Endothelial cell of umbilical vein (primary cell): ENCODE data around the gene LAMC2. TPM values are rescaled to one million over a fixed set of nuclear protein-coding genes. Genes with fewer than 3 reads are reported as not detected.

ENCODE experiments used
- BruUV-seq: library from RNA; stranded (reverse); fragments of 400-500 nt; replicated peaks from 2 replicates; lab custom pipeline; 2021; lab: Mats Ljungman, UMichigan
- CTCF ChIA-PET: fragments of 300-600, 350-600 bp; sonication (Branson Sonifier 250); formaldehyde crosslinking; loops from one replicate; lab custom pipeline; 2021; ENCODE audit warnings: antibody characterized with exemption, inconsistent platforms; lab: Charles Lee
- POLR2A ChIA-PET: fragments of 300-600, 350-600 bp; sonication (Branson Sonifier 250); formaldehyde crosslinking; loops from one replicate; lab custom pipeline; 2021; ENCODE audit warnings: antibody characterized with exemption, inconsistent platforms; lab: Charles Lee
- DNase-seq: peaks from one replicate; pipeline ENCODE4 v3.0.0-alpha.2; 2011; ENCODE audit warnings: low read depth, low spot score
- FAIRE-seq: peaks from 2 replicates; lab custom pipeline; 2011; peaks lifted over from hg19 to GRCh38; lab: Jason Lieb, UNC
- H2AFZ ChIP-seq: 2 replicates; pipeline ENCODE4 v1.6.0; 2012; ENCODE audit warnings: low read depth, low read length, control low read depth, inconsistent platforms
- H3K27ac ChIP-seq: 2 replicates; pipeline ENCODE4 v1.5.1; 2011; ENCODE audit warnings: low read depth, mild to moderate bottlenecking, control low read depth, low read length, moderate library complexity; ENCODE audit not compliant: insufficient read depth
- H3K27me3 ChIP-seq, 2 experiments: 2 replicates each; pipeline versions ENCODE4 v1.6.0 to v1.6.1; 2011; ENCODE audit warnings: low read length in 2 of 2, mixed read lengths in 1 of 2; ENCODE audit not compliant: control insufficient read depth in 2 of 2, insufficient read depth in 2 of 2
- H3K36me3 ChIP-seq, 2 experiments: 2 replicates in 1 of 2; 3 replicates in 1 of 2; pipeline ENCODE4 v1.5.1; 2011; ENCODE audit warnings: low read length in 2 of 2, mild to moderate bottlenecking in 1 of 2, moderate library complexity in 1 of 2; ENCODE audit not compliant: control insufficient read depth in 2 of 2, insufficient read depth in 2 of 2; ENCODE audit errors: extremely low read depth in 1 of 2
- H3K4me1 ChIP-seq: 3 replicates; pipeline ENCODE4 v1.5.1; 2011; ENCODE audit warnings: mild to moderate bottlenecking, low read length; ENCODE audit not compliant: control insufficient read depth, insufficient read depth; ENCODE audit errors: extremely low read depth
- H3K4me2 ChIP-seq: 2 replicates; pipeline ENCODE4 v1.6.1; 2011; ENCODE audit warnings: low read length, control low read depth, mixed read lengths; ENCODE audit not compliant: insufficient read depth
- H3K4me3 ChIP-seq, 3 experiments: fragments of 200-600 bp in 1 of 3; sonication (generic), shearing (Covaris generic) in 1 of 3; replicated peaks in 1 of 3; 2 replicates each; pipeline ENCODE4 v1.5.1; 2011 to 2016; ENCODE audit warnings: control low read depth in 3 of 3, low read length in 3 of 3, mild to moderate bottlenecking in 2 of 3, inconsistent platforms in 1 of 3, low read depth in 1 of 3, moderate library complexity in 1 of 3; ENCODE audit not compliant: insufficient read depth in 1 of 3
- H3K79me2 ChIP-seq: 2 replicates; pipeline ENCODE4 v1.6.0; 2012; ENCODE audit warnings: low read length, inconsistent platforms; ENCODE audit not compliant: control insufficient read depth, insufficient read depth
- H3K9ac ChIP-seq: replicated peaks from 2 replicates; pipeline ENCODE3; 2011; ENCODE audit warnings: low read length, control low read depth; ENCODE audit not compliant: insufficient read depth; ENCODE audit errors: extremely low read depth
- H3K9me1 ChIP-seq: replicated peaks from 3 replicates; pipeline ENCODE4 v1.6.0; 2011; ENCODE audit warnings: mild to moderate bottlenecking, low read length; ENCODE audit not compliant: control insufficient read depth, insufficient read depth; ENCODE audit errors: extremely low read depth
- H3K9me3 ChIP-seq: replicated peaks from 2 replicates; pipeline ENCODE4 v1.5.1; 2012; ENCODE audit warnings: low read length, inconsistent platforms; ENCODE audit not compliant: control insufficient read depth, insufficient read depth
- H4K20me1 ChIP-seq: replicated peaks from 2 replicates; pipeline ENCODE3; 2011; ENCODE audit warnings: mild to moderate bottlenecking, low read length; ENCODE audit not compliant: control insufficient read depth, insufficient read depth; ENCODE audit errors: extremely low read depth
- CTCF ChIP-seq, 2 donors: IDR thresholded peaks; 1 replicate in 1 of 2; 2 replicates in 1 of 2; pipeline ENCODE4 v1.5.1; 2011; ENCODE audit warnings: low read length in 2 of 2, mild to moderate bottlenecking in 2 of 2, moderate library complexity in 2 of 2, control low read depth in 1 of 2, inconsistent platforms in 1 of 2, low read depth in 1 of 2; ENCODE audit not compliant: insufficient read depth in 1 of 2; ENCODE audit errors: extremely low read depth in 1 of 2
- EZH2 ChIP-seq: IDR thresholded peaks from 2 replicates; pipeline ENCODE4 v1.6.1; 2012; ENCODE audit warnings: borderline replicate concordance, low read depth, mild to moderate bottlenecking, moderate library complexity, low read length, inconsistent platforms; ENCODE audit not compliant: severe bottlenecking
- FOS ChIP-seq: IDR thresholded peaks from 2 replicates; pipeline ENCODE4 v1.6.1; 2011; ENCODE audit warnings: mild to moderate bottlenecking, low read length, moderate library complexity, borderline replicate concordance; ENCODE audit not compliant: insufficient read depth
- GATA2 ChIP-seq: IDR thresholded peaks from 2 replicates; pipeline ENCODE4 v1.7.0; 2011; ENCODE audit warnings: low read depth, mild to moderate bottlenecking, moderate library complexity, mixed read lengths, low read length; ENCODE audit not compliant: insufficient read length, insufficient read depth
- JUN ChIP-seq: IDR thresholded peaks from 2 replicates; pipeline ENCODE4 v1.6.1; 2011; ENCODE audit warnings: borderline replicate concordance, low read depth; ENCODE audit not compliant: insufficient read length, insufficient read depth
- MAX ChIP-seq: IDR thresholded peaks from 2 replicates; pipeline ENCODE4 v1.6.1; 2011; ENCODE audit not compliant: insufficient read depth, insufficient read length
- MYC ChIP-seq: IDR thresholded peaks from one replicate; pipeline ENCODE4 v1.6.1; 2011; ENCODE audit warnings: mild to moderate bottlenecking, low read depth, low read length
- POLR2A ChIP-seq: IDR thresholded peaks from 2 replicates; pipeline ENCODE4 v1.6.1; 2012; ENCODE audit warnings: low read depth, mild to moderate bottlenecking, control low read depth, low read length
- POLR2AphosphoS5 ChIP-seq: IDR thresholded peaks from 2 replicates; pipeline ENCODE4 v1.6.1; 2012; ENCODE audit warnings: low read depth, mild to moderate bottlenecking, control low read depth, low read length, moderate library complexity; ENCODE audit not compliant: insufficient read depth
- dilution Hi-C: fragments of 300-500 bp; cut with MboI; formaldehyde crosslinking; loops from one replicate; pipeline ENCODE4 v1.15.0; 2019; ENCODE audit warnings: low sequenced_read_pairs; ENCODE audit not compliant: extremely low pct_ligation_motif_present
- intact Hi-C: fragments of 100-400 bp; cut with micrococcal nuclease; formaldehyde crosslinking; loops from one replicate; pipeline ENCODE4 v1.10.0; 2022
- polyA plus RNA-seq, 4 experiments: library from polyadenylated mRNA; depleted of rRNA in 3 of 4; stranded (reverse) in 3 of 4; unstranded in 1 of 4; fragments of >200 nt; gene quantifications; 2 replicates each; pipeline versions ENCODE4 v1.2.1 to v1.2.3, GENCODE V29; 2011 to 2012; ENCODE audit warnings: missing spikeins in 1 of 4
- total RNA-seq: library from RNA; stranded (reverse); gene quantifications from 2 replicates; pipeline ENCODE4 v1.2.3, GENCODE V29; 2021

LAMC2 gene
- total and polyA plus RNA-seq, 2 donors (not counting 3 experiments of a cell fraction or from before 2014, with no cell fraction given): 0.23 to 0.82 TPM

GRCh38 chr1:183203094-183203493 is 17.0 kb downstream of the LAMC2 start:
- FAIRE-seq: no peak
- CTCF ChIA-PET: interaction anchor here (1.4 to 3.1 kb wide), 5 partner anchors 8 to 64 kb away, joined by 3 to 16 read pairs (median 4); no protein-coding TSS in a partner anchor
- BruUV-seq: no TSS peak

DNA sequence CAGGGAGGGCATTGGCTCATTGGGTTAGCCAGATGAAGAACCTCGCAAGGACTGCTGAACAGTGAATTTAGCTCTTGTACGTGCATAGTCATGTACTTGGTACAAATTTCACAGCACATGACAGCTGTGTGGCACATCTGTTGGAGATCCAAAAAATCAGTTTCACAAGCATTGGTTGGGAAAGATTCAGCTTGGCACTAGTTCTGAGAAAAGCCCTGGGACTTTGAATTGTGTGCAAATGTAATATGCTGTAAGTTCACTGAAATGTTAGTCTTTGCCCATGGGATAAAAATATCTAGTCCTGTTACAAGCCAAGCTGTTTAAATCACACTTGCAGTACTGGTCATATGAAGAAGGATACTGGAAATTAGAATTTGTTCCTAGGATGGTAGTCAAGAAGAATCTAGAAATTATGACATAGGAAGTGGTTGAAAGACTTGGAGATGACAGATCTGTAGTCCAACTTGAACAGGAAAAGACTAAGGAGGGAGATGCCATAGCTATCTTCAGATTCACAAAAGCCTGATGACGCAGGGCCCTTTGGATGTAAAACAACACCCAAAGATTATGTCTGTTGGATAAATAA is 19.2 kb downstream of the LAMC2 start:
- DNase-seq: no peak
- intact Hi-C loops (no loop called here), dilution Hi-C loops (no loop called here)
- H3K9me3 ChIP-seq: no peaks in the 10 kb centered on the region
- H2AFZ ChIP-seq: no peak overlapping the region
- ChIA-PET CTCF (interaction anchor here (1.6 to 3.1 kb wide), 3 partner anchors 14 to 239 kb away, joined by 4 to 16 read pairs (median 9); no protein-coding TSS in a partner anchor), POLR2A (no interaction called here)
- H3K27me3 ChIP-seq: no peaks in the 10 kb centered on the region
- no peak for FAIRE-seq
- TF ChIP-seq POLR2A: no peak
- TF ChIP-seq FOS: no peak
- no peak for TF ChIP-seq CTCF (IDR thresholded peaks at IDR 0.05; ENCODE audit: extremely low read depth in 1 of 2, insufficient read depth in 1 of 2, low read depth in 1 of 2, low read length in 2 of 2)
- no peak for TF ChIP-seq MYC
- TF ChIP-seq JUN: no peak
- no peak for TF ChIP-seq POLR2AphosphoS5
- TF ChIP-seq EZH2: no peak
- TF ChIP-seq MAX: no peak
- TF ChIP-seq GATA2: no peak
- BruUV-seq: no TSS peak
- no peaks in the 10 kb centered on the region for H3K4me1 ChIP-seq
- no peak overlapping the region for H3K4me3 ChIP-seq
- no peaks in the 10 kb centered on the region for H3K79me2 ChIP-seq
- H4K20me1 ChIP-seq: no peaks in the 10 kb centered on the region
- H3K4me2 ChIP-seq: no peak overlapping the region
- no peaks in the 10 kb centered on the region for H3K36me3 ChIP-seq
- H3K27ac ChIP-seq: no peak overlapping the region
- no peak overlapping the region for H3K9ac ChIP-seq
- no peaks in the 10 kb centered on the region for H3K9me1 ChIP-seq

More at GRCh38 chr1:183203094-183203493, 17.0 kb downstream of the LAMC2 start:
- H3K27ac ChIP-seq: no peak overlapping the region
- no peaks in the 10 kb centered on the region for H3K9me1 ChIP-seq
- no peak overlapping the region for H3K4me3 ChIP-seq
- TF ChIP-seq FOS (no peak), MAX (no peak), GATA2 (no peak), EZH2 (no peak), POLR2A (no peak), POLR2AphosphoS5 (no peak)
- no peaks in the 10 kb centered on the region for H3K4me1 ChIP-seq
- H3K79me2 ChIP-seq: no peaks in the 10 kb centered on the region
- H3K9ac ChIP-seq: no peak overlapping the region
- H3K36me3 ChIP-seq: no peaks in the 10 kb centered on the region
- no peak overlapping the region for H2AFZ ChIP-seq
- dilution Hi-C loops: no loop called here
- DNase-seq: no peak
- H3K27me3 ChIP-seq: no peaks in the 10 kb centered on the region
- POLR2A ChIA-PET: no interaction called here
- H4K20me1 ChIP-seq: no peaks in the 10 kb centered on the region
- H3K4me2 ChIP-seq: no peak overlapping the region
- H3K9me3 ChIP-seq: no peaks in the 10 kb centered on the region
- intact Hi-C loops: no loop called here
